ENCODE results near the gene ATP2B2. TPM values are rescaled to one million over a fixed set of nuclear protein-coding genes. Genes with fewer than 3 reads are reported as not detected.

The ATP2B2 gene
- total and polyA plus RNA-seq, 10 of the 15 experiments (the other 5 are each of a cell fraction or from before 2014, with no cell fraction given), result 0.04 TPM; not detected in 9

GRCh38 chr3:10479311-10479710 is 26.1 kb downstream of the ATP2B2 start:
- ChIA-PET RAD21 (ENCODE audit: unreplicated experiment) (no interaction called here), SMC1A (ENCODE audit: uncharacterized antibody, unreplicated experiment) (no interaction called here)
- FAIRE-seq, result no peak

GRCh38 chr3:10475983-10476382 is 29.4 kb downstream of the ATP2B2 start:
- intact Hi-C loops (cut with micrococcal nuclease; ENCODE audit: unreplicated experiment), result no loop called here
- in situ Hi-C loops (cut with MboI), result no loop called here
- H3K79me2 ChIP-seq (ENCODE audit: control insufficient read depth, insufficient read depth, low read length), result no peaks in the 10 kb centered on the region
- H3K4me3 ChIP-seq, result no peak overlapping the region
- ATAC-seq (no peak), DNase-seq (ENCODE audit: low read depth, low spot score) (no peak), FAIRE-seq (no peak)
- 0 out of 4 replicates have a peak, but pooled peaks cover 0 to 3% of the 10 kb centered on the region in 2 experiments for H3K27me3 ChIP-seq (replicated peaks in 1 of 2; ENCODE audit: control insufficient read depth in 2 of 2, insufficient read depth in 2 of 2, low read length in 1 of 2)
- WGBS (ENCODE audit: insufficient coverage, insufficient replicate concordance, low lambda C conversion rate, missing lambda C conversion rate), result 37% methylated on average over 3 of the region's 3 CpGs
- H3K27ac ChIP-seq (ENCODE audit: control insufficient read depth, insufficient read depth), result no peak overlapping the region
- no peak overlapping the region for H2AFZ ChIP-seq (ENCODE audit: control insufficient read depth, low read depth, low read length)
- BruUV-seq (replicated peaks), result no TSS peak
- POLR2A ChIA-PET, result no interaction called here
- CTCF ChIA-PET, result no interaction called here
- no peaks in the 10 kb centered on the region for H3K36me3 ChIP-seq (ENCODE audit: control insufficient read depth in 2 of 2, insufficient read depth in 2 of 2, low read length in 1 of 2)
- RAD21 ChIA-PET (ENCODE audit: unreplicated experiment), result no interaction called here
- peaks cover 6% of the 10 kb centered on the region; the same call in 1 of the 2 replicates for H3K4me1 ChIP-seq (ENCODE audit: control insufficient read depth, insufficient read depth, low read length)
- H3K4me2 ChIP-seq (ENCODE audit: control insufficient read depth, insufficient read depth), result no peak overlapping the region
- SMC1A ChIA-PET (ENCODE audit: uncharacterized antibody, unreplicated experiment), result no interaction called here
- no peak overlapping the region for H3K9ac ChIP-seq (ENCODE audit: control insufficient read depth, insufficient read depth, low read length)
- no peaks in the 10 kb centered on the region; the same call in 2 of the 3 replicates for H3K9me3 ChIP-seq (replicated peaks; ENCODE audit: control insufficient read depth, insufficient read depth, low read length)
- TF ChIP-seq ZNF687 (IDR thresholded peaks at IDR 0.05), result no peak
- no peaks in the 10 kb centered on the region for H4K20me1 ChIP-seq (ENCODE audit: control insufficient read depth, insufficient read depth)

More at GRCh38 chr3:10479311-10479710, 26.1 kb downstream of the ATP2B2 start:
- Histone ChIP-seq H2AFZ (ENCODE audit: control insufficient read depth, low read depth, low read length) (no peak overlapping the region), H3K79me2 (ENCODE audit: control insufficient read depth, insufficient read depth, low read length) (no peaks in the 10 kb centered on the region), H3K9me3 (replicated peaks; ENCODE audit: control insufficient read depth, insufficient read depth, low read length) (no peaks in the 10 kb centered on the region; the same call in 2 of the 3 replicates), H3K4me3 (no peak overlapping the region), H3K27me3 (replicated peaks in 1 of 2; ENCODE audit: control insufficient read depth in 2 of 2, insufficient read depth in 2 of 2, low read length in 1 of 2) (no peaks in the 10 kb centered on the region; a peak in 1 of 4 replicates), H3K27ac (ENCODE audit: control insufficient read depth, insufficient read depth) (no peak overlapping the region), H3K4me2 (ENCODE audit: control insufficient read depth, insufficient read depth) (no peak overlapping the region), H3K9ac (ENCODE audit: control insufficient read depth, insufficient read depth, low read length) (no peak overlapping the region), H3K4me1 (ENCODE audit: control insufficient read depth, insufficient read depth, low read length) (peaks cover 5% of the 10 kb centered on the region; the same call in 1 of the 2 replicates), H3K36me3 (ENCODE audit: control insufficient read depth in 2 of 2, insufficient read depth in 2 of 2, low read length in 1 of 2) (no peaks in the 10 kb centered on the region), H4K20me1 (ENCODE audit: control insufficient read depth, insufficient read depth) (no peaks in the 10 kb centered on the region)
- ATAC-seq (no peak), DNase-seq (ENCODE audit: low read depth, low spot score) (no peak)
- 0% methylated on average over 2 of the region's 2 CpGs for WGBS (ENCODE audit: insufficient coverage, insufficient replicate concordance, low lambda C conversion rate, missing lambda C conversion rate)
- ChIA-PET POLR2A (no interaction called here), CTCF (interaction anchor here (0.6 kb wide), 1 partner anchor 124 kb away, joined by 5 read pairs; no protein-coding TSS in a partner anchor)
- TF ChIP-seq ATF3 (IDR thresholded peaks at IDR 0.05; ENCODE audit: borderline replicate concordance, extremely low read depth, low read depth, low read length) (no peak), LARP7 (IDR thresholded peaks at IDR 0.05) (no peak)
- no TSS peak for BruUV-seq (replicated peaks)
- in situ Hi-C loops (cut with MboI) (no loop called here), intact Hi-C loops (cut with micrococcal nuclease; ENCODE audit: unreplicated experiment) (no loop called here)
